Activated T-helper 2 cell treated with anti-CD3 and anti-CD28 coated beads, Interferon-gamma antibody, Interleukin-2, Interleukin-4, amounts not matched to agents 10 μg/mL and 5 μg/mL and 100 μg/mL, durations not matched to agents 14 hours and 24 hours and 36 hours (primary cell): ENCODE measurements around the gene STRN. TPM values are rescaled to one million over a fixed set of nuclear protein-coding genes. Genes with fewer than 3 reads are reported as not detected.
"Not testable (repeated sequence)": the region's sequence is repeated elsewhere in the genome, so short reads cannot be mapped to it uniquely, and the experiment has no call there.

Source experiments
- DNase-seq: peaks from one replicate; pipeline ENCODE4 v3.0.0; 2021; ENCODE audit warnings: low spot score
- H3K27ac Mint-ChIP-seq: one replicate; pipeline ENCODE4 v1.8.0; 2021; ENCODE audit warnings: mixed read lengths
- H3K27me3 Mint-ChIP-seq: one replicate; pipeline ENCODE4 v1.8.0; 2021; ENCODE audit warnings: low read depth, mixed read lengths
- H3K36me3 Mint-ChIP-seq: one replicate; pipeline ENCODE4 v1.8.0; 2021; ENCODE audit warnings: low read depth, mixed read lengths
- H3K4me1 Mint-ChIP-seq: one replicate; pipeline ENCODE4 v1.8.0; 2021; ENCODE audit warnings: low read depth, mixed read lengths
- H3K4me3 Mint-ChIP-seq: one replicate; pipeline ENCODE4 v1.8.0; 2021; ENCODE audit warnings: low read depth, mild to moderate bottlenecking, moderate library complexity, mixed read lengths
- H3K9me3 Mint-ChIP-seq: one replicate; pipeline ENCODE4 v1.8.0; 2021; ENCODE audit warnings: mixed read lengths
- intact Hi-C: fragments of 100-400 bp; cut with micrococcal nuclease; formaldehyde crosslinking; loops from one replicate; pipeline ENCODE4 v1.15.1; 2023
- total RNA-seq: library from RNA; stranded (reverse); gene quantifications from 2 replicates; pipeline ENCODE4 v1.2.3, GENCODE V29; 2022

The STRN gene
- total RNA-seq, 1 donor from 2014 or later = 27.7 TPM

- Mint-ChIP-seq H3K27me3 (no peaks in the 10 kb centered on the region), H3K36me3 (peaks cover 19% of the 10 kb centered on the region), H3K4me1 (peaks cover 33% of the 10 kb centered on the region), H3K27ac (no peak overlapping the region), H3K9me3 (no peaks in the 10 kb centered on the region), H3K4me3 (no peak overlapping the region)
- intact Hi-C loops = loop anchor here (10.0 kb wide), 1 partner anchor 715 kb away; no protein-coding TSS in a partner anchor
- DNase-seq = no peak
Measured at GRCh38 chr2:36960005-36960675, 6.2 kb downstream of the STRN start.

DNA sequence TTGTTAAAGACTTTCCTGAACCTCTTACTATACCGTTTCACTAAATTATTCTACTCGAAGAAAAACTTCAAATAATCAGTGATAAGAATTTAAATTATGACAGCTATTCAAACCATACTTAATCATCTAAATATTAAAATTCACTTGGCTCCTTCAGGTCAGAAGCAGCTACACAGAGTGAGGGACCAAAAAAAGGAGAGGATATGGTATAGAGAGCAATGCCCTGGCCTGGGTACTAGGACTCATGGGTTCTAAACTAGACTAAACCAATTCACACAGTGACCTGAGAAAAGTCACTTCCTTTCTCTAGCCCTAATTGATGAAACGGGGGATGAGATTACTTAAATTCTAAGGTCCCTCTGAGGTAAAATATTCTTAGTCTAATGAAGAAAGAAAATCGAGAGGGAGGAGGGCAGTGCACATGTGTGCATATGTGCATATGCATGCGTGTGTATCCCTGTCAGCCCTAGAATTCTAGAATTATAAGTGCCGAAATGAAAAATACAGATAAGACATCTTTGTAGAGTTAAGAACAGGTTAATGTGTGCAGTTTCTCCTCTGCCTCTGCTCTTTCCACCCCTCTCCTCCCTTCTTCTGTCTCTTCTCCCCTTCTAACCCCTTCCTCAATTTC, 11.2 kb downstream of the STRN start:
- Mint-ChIP-seq H3K27me3 (no peaks in the 10 kb centered on the region), H3K36me3 (peaks cover 14% of the 10 kb centered on the region), H3K9me3 (no peaks in the 10 kb centered on the region), H3K27ac (no peak overlapping the region), H3K4me1 (peaks cover 21% of the 10 kb centered on the region), H3K4me3 (no peak overlapping the region)
- no peak for DNase-seq
- intact Hi-C loops = no loop called here

DNA sequence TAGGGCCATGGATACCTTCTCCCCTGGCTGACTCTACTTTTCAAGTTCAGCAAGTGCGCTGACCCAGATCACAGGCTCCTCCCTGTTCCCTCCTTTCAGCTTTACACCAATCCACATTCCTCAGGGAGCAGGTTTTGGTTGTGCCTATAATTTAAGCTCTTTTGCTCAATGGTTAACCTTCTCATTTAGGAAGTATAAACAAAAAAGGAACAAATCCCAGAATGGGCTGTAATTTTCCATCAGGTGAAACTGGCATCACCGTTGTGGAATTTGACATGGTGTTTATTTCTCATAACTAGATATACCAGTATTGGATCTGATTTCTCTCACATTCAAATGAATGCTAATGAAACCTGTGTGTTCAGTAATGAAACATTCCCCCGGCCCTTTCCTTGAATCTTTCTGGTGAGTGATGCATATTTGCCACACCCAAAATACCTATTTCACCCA, 13.6 kb downstream of the STRN start:
- H3K36me3 Mint-ChIP-seq = peaks cover 3% of the 10 kb centered on the region
- H3K4me1 Mint-ChIP-seq = peaks cover 15% of the 10 kb centered on the region
- H3K9me3 Mint-ChIP-seq = no peaks in the 10 kb centered on the region
- no peak overlapping the region for H3K27ac Mint-ChIP-seq
- no peaks in the 10 kb centered on the region for H3K27me3 Mint-ChIP-seq
- no peak for DNase-seq
- intact Hi-C loops = no loop called here
- H3K4me3 Mint-ChIP-seq = no peak overlapping the region

- H3K36me3 Mint-ChIP-seq = peaks cover 3% of the 10 kb centered on the region
- no peak for DNase-seq
- no peaks in the 10 kb centered on the region for H3K9me3 Mint-ChIP-seq
- intact Hi-C loops = no loop called here
- no peak overlapping the region for H3K27ac Mint-ChIP-seq
- peaks cover 15% of the 10 kb centered on the region for H3K4me1 Mint-ChIP-seq
- H3K27me3 Mint-ChIP-seq = no peaks in the 10 kb centered on the region
- no peak overlapping the region for H3K4me3 Mint-ChIP-seq
Measured at GRCh38 chr2:36951574-36951973, 14.8 kb downstream of the STRN start.

GRCh38 chr2:36951027-36951518, 15.3 kb downstream of the STRN start:
- Mint-ChIP-seq H3K27me3 (no peaks in the 10 kb centered on the region), H3K4me1 (peaks cover 15% of the 10 kb centered on the region), H3K27ac (no peak overlapping the region), H3K4me3 (no peak overlapping the region), H3K9me3 (no peaks in the 10 kb centered on the region), H3K36me3 (peaks cover 3% of the 10 kb centered on the region)
- no peak for DNase-seq
- intact Hi-C loops = no loop called here

DNA sequence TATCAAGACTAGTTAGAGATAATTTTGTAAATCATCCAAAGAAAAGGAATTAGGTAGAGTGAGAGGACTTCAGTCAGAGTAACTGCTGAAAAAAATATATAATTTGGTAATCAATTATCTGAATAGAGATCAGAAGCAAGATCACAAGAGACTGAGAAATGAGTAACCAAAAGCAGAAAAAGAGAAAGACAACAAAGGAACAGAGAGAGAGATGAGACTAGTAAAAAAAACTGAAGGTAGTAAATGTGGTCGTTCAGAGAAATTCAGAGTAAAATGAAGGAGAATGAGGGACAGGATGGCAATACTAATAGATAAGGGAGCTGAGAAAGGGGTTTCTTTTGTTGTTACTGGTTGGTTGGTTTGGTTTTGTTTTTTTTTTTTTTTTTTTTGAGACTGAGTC, 16.5 kb downstream of the STRN start:
- no peak overlapping the region for H3K27ac Mint-ChIP-seq
- H3K9me3 Mint-ChIP-seq = no peaks in the 10 kb centered on the region
- peaks cover 15% of the 10 kb centered on the region for H3K4me1 Mint-ChIP-seq
- intact Hi-C loops = no loop called here
- no peak overlapping the region for H3K4me3 Mint-ChIP-seq
- H3K36me3 Mint-ChIP-seq = peaks cover 3% of the 10 kb centered on the region
- no peak for DNase-seq
- no peaks in the 10 kb centered on the region for H3K27me3 Mint-ChIP-seq

DNA sequence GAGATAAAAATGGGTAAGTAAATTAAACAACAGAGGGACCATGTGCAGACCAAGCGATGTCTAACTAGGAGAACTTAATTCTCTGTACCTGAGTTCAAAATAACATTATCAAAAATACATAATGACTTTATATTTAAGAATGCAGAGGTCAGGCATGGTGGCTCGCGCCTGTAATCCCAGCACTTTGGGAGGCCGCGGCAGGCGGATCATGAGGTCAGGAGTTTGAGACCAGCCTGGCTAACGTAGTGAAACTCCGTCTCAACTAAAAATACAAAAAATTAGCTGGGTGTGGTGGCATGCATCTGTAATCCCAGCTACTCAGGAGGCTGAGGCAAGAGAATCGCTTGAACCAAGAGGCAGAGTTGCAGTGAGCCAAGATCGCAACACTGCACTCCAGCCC, 21.1 kb downstream of the STRN start:
- intact Hi-C loops, H3K4me1 Mint-ChIP-seq, H3K4me3 Mint-ChIP-seq, H3K27ac Mint-ChIP-seq, DNase-seq, H3K27me3 Mint-ChIP-seq, H3K9me3 Mint-ChIP-seq, H3K36me3 Mint-ChIP-seq: not testable (repeated sequence)

DNA sequence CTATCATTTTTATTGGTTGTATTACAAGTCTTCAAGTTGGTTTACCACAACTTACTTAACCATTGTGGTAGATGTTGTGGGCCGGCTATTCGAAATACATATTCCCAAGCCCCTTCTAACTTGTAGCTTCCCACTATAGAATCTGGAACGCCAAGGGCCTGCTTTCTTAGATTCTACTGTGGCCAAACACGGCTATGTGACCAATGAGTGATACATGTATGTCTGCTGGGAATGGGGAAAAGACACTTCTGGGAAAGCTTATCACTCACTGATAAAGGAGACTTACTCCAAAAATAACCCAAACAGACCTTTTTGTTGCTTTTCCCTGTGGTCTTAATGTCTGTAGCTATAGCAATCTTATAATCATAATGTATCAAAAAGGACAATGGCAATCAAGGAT, 24.5 kb downstream of the STRN start:
- no peaks in the 10 kb centered on the region for H3K9me3 Mint-ChIP-seq
- no peaks in the 10 kb centered on the region for H3K27me3 Mint-ChIP-seq
- peaks cover 3% of the 10 kb centered on the region for H3K4me1 Mint-ChIP-seq
- H3K27ac Mint-ChIP-seq = no peak overlapping the region
- DNase-seq = no peak
- H3K4me3 Mint-ChIP-seq = no peak overlapping the region
- no peaks in the 10 kb centered on the region for H3K36me3 Mint-ChIP-seq
- intact Hi-C loops = no loop called here

DNA sequence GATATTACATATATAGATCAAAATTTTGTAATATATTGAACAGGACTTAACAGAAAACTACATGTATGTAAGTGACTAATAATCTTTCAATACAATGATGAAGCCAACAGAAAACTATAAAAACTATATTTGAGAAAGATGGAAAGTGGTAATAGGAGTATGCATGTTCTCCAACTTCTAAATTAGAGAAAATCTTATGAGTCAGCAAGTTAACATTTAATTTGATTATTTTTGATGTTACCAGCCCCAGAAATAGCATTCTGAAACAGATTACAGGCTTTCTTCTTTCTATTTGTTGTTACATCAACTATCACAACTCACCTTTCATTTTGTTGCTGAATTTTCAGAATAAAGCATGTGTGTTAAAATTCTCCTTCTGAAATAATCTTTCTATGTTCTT, 29.8 kb downstream of the STRN start:
- H3K4me3 Mint-ChIP-seq, H3K36me3 Mint-ChIP-seq, H3K27ac Mint-ChIP-seq, H3K4me1 Mint-ChIP-seq, intact Hi-C loops, H3K27me3 Mint-ChIP-seq, DNase-seq, H3K9me3 Mint-ChIP-seq: not testable (repeated sequence)

- intact Hi-C loops, H3K9me3 Mint-ChIP-seq, H3K27me3 Mint-ChIP-seq, H3K27ac Mint-ChIP-seq, H3K4me3 Mint-ChIP-seq, H3K36me3 Mint-ChIP-seq, H3K4me1 Mint-ChIP-seq, DNase-seq: not testable (repeated sequence)
Measured at GRCh38 chr2:36931688-36932087, 34.6 kb downstream of the STRN start.

DNA sequence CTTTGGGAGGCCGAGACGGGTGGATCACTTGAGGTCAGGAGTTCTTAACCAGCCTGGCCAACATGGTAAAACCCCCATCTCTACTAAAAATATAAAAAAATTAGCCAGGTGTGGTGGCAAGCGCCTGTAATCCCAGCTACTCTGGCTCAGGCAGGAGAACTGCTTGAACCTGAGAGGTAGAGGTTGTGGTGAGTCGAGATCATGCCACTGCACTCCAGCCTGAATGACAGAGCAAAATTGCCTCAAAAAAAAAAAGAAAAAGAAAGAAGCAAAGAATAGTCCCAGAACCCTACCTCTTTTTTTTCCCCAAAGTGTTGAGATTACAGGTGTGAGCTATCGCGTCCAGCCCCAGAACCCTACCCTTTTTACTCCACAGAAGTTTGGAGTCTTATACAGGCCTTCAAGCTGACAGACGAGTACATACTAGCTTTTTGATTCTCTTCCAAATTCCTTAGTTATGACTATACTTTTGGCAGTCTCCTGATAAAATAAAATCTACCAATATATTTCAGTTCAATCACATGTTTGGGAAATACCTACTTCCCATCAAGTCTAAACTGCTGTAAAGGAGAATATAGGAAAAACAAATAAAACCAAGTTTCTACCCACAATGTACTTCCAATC, 35.4 kb downstream of the STRN start:
- H3K27me3 Mint-ChIP-seq, H3K4me3 Mint-ChIP-seq, H3K27ac Mint-ChIP-seq, H3K36me3 Mint-ChIP-seq, DNase-seq, H3K9me3 Mint-ChIP-seq, intact Hi-C loops: not testable (repeated sequence)
- H3K4me1 Mint-ChIP-seq = peaks cover 15% of the 10 kb centered on the region

DNA sequence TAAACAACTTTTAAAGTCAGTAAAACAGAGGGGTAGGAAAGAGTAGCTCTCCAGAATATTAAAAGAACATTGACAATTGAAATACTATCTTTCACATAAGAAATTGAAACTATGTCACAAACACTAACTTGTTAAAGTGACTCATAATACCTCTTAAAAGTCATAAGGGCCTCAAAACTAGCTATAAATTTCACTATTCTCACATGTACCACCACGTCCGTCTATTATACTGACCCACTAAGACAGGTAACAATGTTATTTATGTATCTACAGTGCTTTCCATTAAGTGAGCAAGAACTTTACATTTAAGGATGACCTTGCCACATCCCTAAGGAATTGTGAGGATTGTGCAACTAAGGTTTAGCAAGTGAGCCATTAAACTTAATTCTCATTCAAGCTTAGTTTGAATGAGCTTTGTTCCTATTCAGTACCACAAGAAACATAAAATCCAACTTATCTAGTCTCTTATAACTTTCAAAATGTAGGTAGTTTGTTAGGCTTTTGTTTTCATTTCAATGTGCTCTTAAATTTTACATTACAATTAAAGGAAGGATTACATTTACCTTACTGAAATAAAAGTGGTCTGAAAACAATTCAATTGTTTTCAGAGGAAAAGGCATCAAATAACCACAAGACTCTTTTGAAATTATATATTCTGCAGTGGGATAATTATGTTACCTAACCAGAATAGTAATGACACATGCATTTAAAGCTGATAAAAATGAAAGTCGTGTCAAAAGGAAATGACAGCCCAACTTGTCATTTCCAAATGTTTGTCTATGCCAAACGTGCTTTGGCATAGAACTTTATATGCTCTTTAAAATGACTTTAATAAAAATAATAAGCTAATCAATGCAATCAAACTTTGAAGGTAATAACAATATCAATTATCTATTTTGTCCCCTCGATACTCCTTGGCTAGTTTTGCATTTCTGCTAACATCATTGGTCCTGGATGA, 39.9 kb downstream of the STRN start:
- Mint-ChIP-seq H3K27ac (peak overlapping the region; percentile 64), H3K4me1 (peaks cover 28% of the 10 kb centered on the region), H3K4me3 (peak overlapping the region; percentile 41), H3K36me3 (peaks cover 21% of the 10 kb centered on the region)
- DNase-seq, H3K27me3 Mint-ChIP-seq, H3K9me3 Mint-ChIP-seq, intact Hi-C loops: not testable (repeated sequence)
